Amniotic stem cell (primary cell): Measurements from ENCODE around the gene TGFBR3.

Source experiments
- DNase-seq: peaks from one replicate; lab custom pipeline; 2025; lab: John Stamatoyannopoulos, UW

Gene TGFBR3

DNA sequence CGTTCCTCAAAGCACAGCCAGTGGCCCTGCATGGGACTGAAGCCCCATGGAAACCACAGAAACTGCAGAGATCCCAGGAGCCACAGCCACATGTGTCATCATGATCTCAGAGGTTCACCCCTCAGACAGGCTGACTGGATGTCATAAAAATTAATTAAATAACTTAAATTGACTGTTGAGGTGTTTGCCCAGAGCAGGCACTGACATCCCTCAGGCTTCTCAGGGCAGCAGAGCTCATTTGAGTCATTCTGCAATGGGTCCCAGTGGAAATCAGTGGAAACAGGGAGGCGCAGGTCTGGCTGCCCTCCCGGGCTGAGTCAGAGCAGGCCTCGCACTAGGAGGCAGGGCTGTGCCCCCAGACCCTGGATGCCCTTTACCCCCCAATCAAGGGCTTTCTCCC, 250.2 kb downstream of the TGFBR3 start:
- no peak for DNase-seq

DNA sequence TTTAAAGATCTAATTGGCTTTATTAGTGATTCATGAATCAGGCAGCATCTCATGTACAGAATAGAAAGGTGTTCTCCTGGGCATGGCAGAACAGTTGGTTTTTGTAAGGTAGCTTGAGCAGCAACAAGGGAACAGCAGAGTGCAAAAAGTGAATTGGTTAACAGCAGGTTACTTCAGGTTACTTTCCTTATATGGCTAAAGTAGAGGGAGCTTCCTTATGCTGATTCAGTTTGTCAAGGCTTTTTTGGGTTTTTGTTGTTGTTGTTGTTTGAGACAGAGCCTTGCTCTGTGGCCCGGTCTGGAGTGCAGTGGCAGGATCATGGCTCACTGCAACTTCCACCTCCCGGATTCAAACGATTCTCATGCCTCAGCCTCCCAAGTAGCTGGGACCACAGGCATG, 252.5 kb downstream of the TGFBR3 start:
- DNase-seq: no peak

DNA sequence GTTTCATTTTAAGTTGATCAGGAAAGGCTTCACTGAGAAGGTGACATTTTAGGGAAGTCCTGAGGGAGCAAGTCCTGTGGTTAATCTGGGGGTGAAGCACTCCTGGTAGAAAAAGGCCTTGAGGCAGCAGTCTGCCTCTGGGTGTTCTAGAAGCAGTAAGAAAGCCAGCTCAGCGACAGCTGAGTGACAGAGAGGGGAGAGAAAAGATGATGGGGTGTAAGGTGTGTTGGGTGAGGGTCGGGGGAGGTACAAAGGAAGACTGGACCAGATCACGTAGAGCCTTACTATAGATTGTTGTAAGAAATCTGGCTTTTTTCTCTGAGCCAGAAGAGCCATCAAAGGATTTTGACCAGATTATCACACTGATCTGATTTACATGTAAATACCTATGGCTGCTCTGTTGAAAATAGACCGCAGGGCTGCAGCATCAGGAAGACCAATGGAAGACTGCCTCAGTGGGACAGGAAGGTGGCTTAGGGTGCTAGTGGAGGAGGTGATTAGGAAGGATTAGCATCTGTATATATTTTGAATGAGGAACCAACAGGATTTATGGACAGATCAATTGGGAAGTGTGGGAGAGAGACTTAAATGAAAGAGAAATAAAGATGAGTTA, 254.1 kb downstream of the TGFBR3 start:
- DNase-seq: no peak

DNA sequence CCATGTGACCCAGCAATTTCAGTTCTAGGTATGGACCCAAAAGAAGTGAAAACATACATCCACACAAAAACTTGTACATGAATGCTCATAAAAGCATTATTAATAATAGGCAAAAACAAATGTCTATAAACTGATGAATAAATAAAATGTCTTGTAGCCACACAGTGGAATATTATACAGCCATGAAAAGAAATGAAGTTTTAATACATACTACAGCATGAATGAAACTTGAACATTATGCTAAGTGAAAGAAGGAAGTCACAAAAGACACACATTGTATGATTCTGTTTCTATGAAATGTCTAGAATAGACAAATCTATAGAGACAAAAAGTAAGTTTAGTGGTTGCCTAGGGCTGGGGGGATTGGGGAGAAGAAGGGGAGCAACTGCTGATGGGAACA, 255.1 kb downstream of the TGFBR3 start:
- DNase-seq: no peak
